HepG2 (cell line): ENCODE data around the gene OR2M7. TPM values are rescaled to one million over a fixed set of nuclear protein-coding genes. Genes with fewer than 3 reads are reported as not detected.
"Not testable (repeated sequence)": the region's sequence is repeated elsewhere in the genome, so short reads cannot be mapped to it uniquely, and the experiment has no call there.

ENCODE experiments used
- ATAC-seq: fragments of 200-7000 bp; cut with Tn5 transposase; 3 replicates; pipeline ENCODE4 v1.9.1; 2020; ENCODE audit warnings: mild to moderate bottlenecking, moderate library complexity
- BruUV-seq: library from RNA; stranded (reverse); fragments of 400-500 nt; replicated peaks from 2 replicates; lab custom pipeline; 2021; lab: Mats Ljungman, UMichigan
- CTCF ChIA-PET: fragments of 300-600 bp; formaldehyde crosslinking; extraction: SDS; loops from one replicate; lab custom pipeline; 2021; ENCODE audit warnings: low total read pairs, inconsistent platforms, low intra/inter-chr PET ratio; lab: Yijun Ruan, JAX
- POLR2A ChIA-PET: fragments of 350-600 bp; sonication (Branson Sonifier 250); formaldehyde crosslinking; loops from one replicate; lab custom pipeline; 2020; ENCODE audit warnings: antibody characterized with exemption, inconsistent platforms; lab: Yijun Ruan, JAX
- DNase-seq: peaks from one replicate; pipeline ENCODE4 v3.0.0-alpha.2; 2015; ENCODE audit warnings: low spot score
- FAIRE-seq: peaks from 3 replicates; lab custom pipeline; 2011; peaks lifted over from hg19 to GRCh38; lab: Jason Lieb, UNC
- H2AFZ ChIP-seq: one replicate; pipeline ENCODE4 v1.6.1; 2011; ENCODE audit warnings: low read length, inconsistent platforms
- H3K27ac ChIP-seq: fragments of 300-600 bp; 3 replicates; pipeline ENCODE4 v1.8.0; 2011; ENCODE audit warnings: mixed run types, mild to moderate bottlenecking, mixed read lengths, low read length, inconsistent platforms; ENCODE audit not compliant: insufficient read depth; ENCODE audit errors: extremely low read length
- H3K27me3 ChIP-seq, 2 experiments: fragments of 200-600 bp in 1 of 2; 2 replicates in 1 of 2; 3 replicates in 1 of 2; pipeline versions ENCODE4 v1.6.0 to v1.8.0; 2011; ENCODE audit warnings: low read length in 2 of 2, mild to moderate bottlenecking in 2 of 2, moderate library complexity in 2 of 2, inconsistent platforms in 1 of 2; ENCODE audit not compliant: insufficient read depth in 2 of 2, control insufficient read depth in 1 of 2
- H3K36me3 ChIP-seq, 2 experiments: fragments of 200-600 bp in 1 of 2; replicated peaks in 1 of 2; 2 replicates in 1 of 2; 3 replicates in 1 of 2; pipeline versions ENCODE4 v1.5.1 to v1.8.0; 2011; ENCODE audit warnings: low read length in 2 of 2, inconsistent platforms in 1 of 2; ENCODE audit not compliant: insufficient read depth in 2 of 2, control insufficient read depth in 1 of 2
- H3K4me1 ChIP-seq: 2 replicates; pipeline ENCODE4 v1.5.1; 2012; ENCODE audit warnings: low read length, inconsistent platforms; ENCODE audit not compliant: insufficient read depth
- H3K4me2 ChIP-seq: 2 replicates; pipeline ENCODE4 v1.6.0; 2011; ENCODE audit warnings: low read depth, low read length, inconsistent platforms
- H3K4me3 ChIP-seq, 3 experiments: fragments of 200-600 bp in 1 of 3; sonication (generic), shearing (Covaris generic) in 1 of 3; replicated peaks in 1 of 3; 2 replicates each; pipeline ENCODE4 v1.5.1; 2011 to 2016; ENCODE audit warnings: low read length in 3 of 3, inconsistent platforms in 2 of 3, low read depth in 2 of 3, mild to moderate bottlenecking in 2 of 3, control low read depth in 1 of 3, mixed read lengths in 1 of 3; ENCODE audit not compliant: insufficient read depth in 1 of 3
- H3K79me2 ChIP-seq: one replicate; pipeline ENCODE4 v1.6.1; 2011; ENCODE audit warnings: low read length, inconsistent platforms; ENCODE audit not compliant: insufficient read depth
- H3K9ac ChIP-seq: 2 replicates; pipeline ENCODE4 v1.6.0; 2011; ENCODE audit warnings: mild to moderate bottlenecking, low read depth, low read length, inconsistent platforms; ENCODE audit not compliant: insufficient read depth
- H3K9me3 ChIP-seq: 2 replicates; pipeline ENCODE4 v1.5.1; 2012; ENCODE audit warnings: mild to moderate bottlenecking, low read length
- H4K20me1 ChIP-seq: 2 replicates; pipeline ENCODE4 v1.6.0; 2011; ENCODE audit warnings: inconsistent platforms, mild to moderate bottlenecking, low read length, moderate library complexity; ENCODE audit not compliant: insufficient read depth
- ARNT2 ChIP-seq: sonication (generic); formaldehyde crosslinking; IDR thresholded peaks from 2 replicates; pipeline ENCODE4 v1.8.0; 2022; ENCODE audit warnings: mild to moderate bottlenecking, low read depth, missing genetic modification reagents, moderate library complexity
- HMG20A ChIP-seq: IDR thresholded peaks from 2 replicates; pipeline ENCODE4 v1.6.1; 2016; ENCODE audit warnings: borderline replicate concordance
- POLR2AphosphoS2 ChIP-seq: IDR thresholded peaks from 2 replicates; pipeline ENCODE4 v1.6.1; 2011; ENCODE audit warnings: low read depth, low read length, improper control_type of control experiment
- TGIF2 ChIP-seq: IDR thresholded peaks from 2 replicates; pipeline ENCODE4 v1.6.1; 2016; ENCODE audit warnings: control low read depth, missing compliant biosample characterization
- ZKSCAN1 ChIP-seq: fragments of 150-350 bp; IDR thresholded peaks from 2 replicates; pipeline ENCODE4 v1.6.1; 2014; ENCODE audit warnings: low read length
- ZNF264 ChIP-seq: sonication (generic); formaldehyde crosslinking; IDR thresholded peaks from 2 replicates; pipeline ENCODE4 v1.4.0; 2020; ENCODE audit warnings: missing genetic modification reagents
- WGBS: methylation state at CpG from one replicate; pipeline ENCODE4 v1.1.6; 2017; ENCODE audit warnings: low lambda C conversion rate; 5-methylcytosine and 5-hydroxymethylcytosine counted together
- in situ Hi-C: cut with HindIII; loops from 2 replicates; pipeline ENCODE4 v1.10.0; 2017; ENCODE audit warnings: low pct_unique_long_range_greater_than_20kb; ENCODE audit not compliant: extremely low pct_ligation_motif_present
- intact Hi-C: fragments of 100-400 bp; cut with micrococcal nuclease; formaldehyde crosslinking; loops from one replicate; pipeline ENCODE4 v1.10.0; 2022; ENCODE audit not compliant: unreplicated experiment
- polyA plus RNA-seq, 8 experiments: library from polyadenylated mRNA; depleted of rRNA in 3 of 8; stranded (reverse) in 7 of 8; unstranded in 1 of 8; fragments of >200 nt; fragmentation: Illumina TruSeq in 4 of 8; extraction: Trizol in 4 of 8; gene quantifications; 2 replicates each; pipeline versions ENCODE4 v1.2.1 to v1.2.3, GENCODE V29; 2011 to 2016; ENCODE audit warnings: low read depth in 4 of 8, missing spikeins in 1 of 8, mixed read lengths in 1 of 8; ENCODE audit not compliant: insufficient read depth in 1 of 8
- total RNA-seq, 5 experiments: library from RNA; depleted of rRNA; stranded (reverse); fragments of >200 nt; fragmentation: Illumina TruSeq; extraction: Trizol; gene quantifications; 2 replicates each; pipeline ENCODE4 v1.2.3, GENCODE V29; 2016; ENCODE audit warnings: low read depth in 1 of 5
- TF ChIP-seq, protein P1 (sequence below): sonication (generic); formaldehyde crosslinking; IDR thresholded peaks from 2 replicates; pipeline ENCODE4 v1.4.0; 2020; ENCODE audit warnings: mild to moderate bottlenecking, missing genetic modification reagents, borderline replicate concordance

Gene OR2M7
- total and polyA plus RNA-seq, 2 of the 13 experiments (the other 11 are each of a cell fraction or from before 2014, with no cell fraction given), result not detected

DNA sequence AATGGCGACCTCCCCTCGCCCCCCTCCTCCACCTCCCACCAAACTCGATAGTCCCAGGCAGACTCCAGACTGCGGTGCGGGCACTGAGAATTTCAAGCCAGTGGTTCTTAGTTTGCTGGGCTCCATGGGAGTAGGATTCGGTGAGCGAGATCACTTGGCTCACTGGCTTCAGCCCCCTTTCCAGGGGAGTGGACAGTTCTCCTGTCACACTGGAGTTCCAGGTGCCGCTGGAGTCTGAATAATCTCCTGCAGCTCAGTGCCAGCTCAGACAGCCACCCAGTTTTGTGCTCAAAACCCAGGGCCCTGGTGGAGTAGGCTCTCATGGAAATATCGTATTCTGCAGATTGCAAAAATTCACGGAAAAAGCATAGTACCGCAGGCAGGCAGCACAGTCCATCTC, 7.6 kb downstream of the OR2M7 start:
- Histone ChIP-seq H3K27ac (no peak overlapping the region), H3K9ac (no peak overlapping the region), H4K20me1 (no peaks in the 10 kb centered on the region), H2AFZ (no peak overlapping the region), H3K36me3 (no peaks in the 10 kb centered on the region), H3K27me3 (no peaks in the 10 kb centered on the region), H3K9me3 (peaks cover 85% of the 10 kb centered on the region), H3K79me2 (no peaks in the 10 kb centered on the region), H3K4me2 (no peak overlapping the region), H3K4me3 (no peak overlapping the region), H3K4me1 (no peaks in the 10 kb centered on the region)
- no peak for ATAC-seq
- POLR2A ChIA-PET, result no interaction called here
- no peak for TF ChIP-seq ARNT2 (CRISPR knock-in tag)
- no peak for FAIRE-seq
- no TSS peak for BruUV-seq
- WGBS, result 4% methylated on average over 8 of the region's 11 CpGs
- in situ Hi-C loops (no loop called here), intact Hi-C loops (no loop called here)
- CTCF ChIA-PET, result no interaction called here
- DNase-seq, result no peak

DNA sequence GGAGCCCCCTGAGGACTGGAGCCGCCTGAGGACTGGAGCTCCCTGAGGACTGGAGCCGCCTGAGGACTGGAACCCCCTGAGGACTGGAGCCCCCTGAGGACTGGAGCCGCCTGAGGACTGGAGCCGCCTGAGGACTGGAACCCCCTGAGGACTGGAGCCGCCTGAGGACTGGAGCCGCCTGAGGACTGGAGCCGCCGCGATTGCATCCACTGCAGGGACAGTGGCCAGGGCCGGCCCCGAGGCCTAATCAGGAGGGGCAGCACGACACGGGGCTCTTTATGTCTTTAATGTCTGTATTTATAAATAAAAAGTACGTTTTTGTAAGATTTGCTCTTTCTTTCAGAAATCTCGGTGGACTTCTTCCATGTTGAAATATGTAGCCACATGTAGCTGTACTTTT, 17.6 kb downstream of the OR2M7 start:
- H3K9ac ChIP-seq, H3K36me3 ChIP-seq, H3K4me1 ChIP-seq, DNase-seq, intact Hi-C loops, POLR2A ChIA-PET, FAIRE-seq, H3K27me3 ChIP-seq, ATAC-seq, CTCF ChIA-PET, H3K27ac ChIP-seq, BruUV-seq, H4K20me1 ChIP-seq, H3K4me3 ChIP-seq, H3K79me2 ChIP-seq, in situ Hi-C loops, H2AFZ ChIP-seq, H3K4me2 ChIP-seq: not testable (repeated sequence)
- 30% methylated on average over 10 of the region's 15 CpGs for WGBS
- H3K9me3 ChIP-seq, result peaks cover 46% of the 10 kb centered on the region

DNA sequence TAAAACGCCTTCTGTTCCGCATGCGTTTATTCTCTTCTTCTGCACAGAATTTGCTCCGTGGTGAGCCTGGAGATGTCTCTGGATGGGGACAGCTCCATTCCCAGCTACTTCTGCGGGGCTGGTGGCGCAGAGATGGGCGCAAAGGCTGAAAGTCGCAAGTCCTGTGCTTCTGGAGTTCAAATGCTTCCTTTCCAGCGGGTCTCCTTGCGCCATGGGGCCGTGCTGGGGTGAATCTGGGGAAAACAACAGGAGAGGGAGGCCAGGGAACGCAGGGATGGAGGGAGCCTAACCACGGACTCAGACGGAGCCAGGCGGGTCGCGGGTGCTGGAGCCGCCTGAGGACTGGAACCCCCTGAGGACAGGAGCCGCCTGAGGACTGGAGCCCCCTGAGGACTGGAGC, 18.3 kb downstream of the OR2M7 start:
- Histone ChIP-seq H3K36me3 (no peaks in the 10 kb centered on the region), H3K79me2 (no peaks in the 10 kb centered on the region), H3K4me2 (no peak overlapping the region), H3K9ac (no peak overlapping the region), H3K27ac (no peak overlapping the region), H3K9me3 (peaks cover 43% of the 10 kb centered on the region), H4K20me1 (no peaks in the 10 kb centered on the region), H3K27me3 (no peaks in the 10 kb centered on the region), H2AFZ (no peak overlapping the region), H3K4me1 (no peaks in the 10 kb centered on the region), H3K4me3 (no peak overlapping the region)
- no peak for DNase-seq
- TF ChIP-seq, protein P1, sequence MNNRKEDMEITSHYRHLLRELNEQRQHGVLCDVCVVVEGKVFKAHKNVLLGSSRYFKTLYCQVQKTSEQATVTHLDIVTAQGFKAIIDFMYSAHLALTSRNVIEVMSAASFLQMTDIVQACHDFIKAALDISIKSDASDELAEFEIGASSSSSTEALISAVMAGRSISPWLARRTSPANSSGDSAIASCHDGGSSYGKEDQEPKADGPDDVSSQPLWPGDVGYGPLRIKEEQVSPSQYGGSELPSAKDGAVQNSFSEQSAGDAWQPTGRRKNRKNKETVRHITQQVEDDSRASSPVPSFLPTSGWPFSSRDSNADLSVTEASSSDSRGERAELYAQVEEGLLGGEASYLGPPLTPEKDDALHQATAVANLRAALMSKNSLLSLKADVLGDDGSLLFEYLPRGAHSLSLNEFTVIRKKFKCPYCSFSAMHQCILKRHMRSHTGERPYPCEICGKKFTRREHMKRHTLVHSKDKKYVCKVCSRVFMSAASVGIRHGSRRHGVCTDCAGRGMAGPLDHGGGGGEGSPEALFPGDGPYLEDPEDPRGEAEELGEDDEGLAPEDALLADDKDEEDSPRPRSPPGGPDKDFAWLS, result no peak
- TF ChIP-seq TGIF2 (CRISPR knock-in tag), result no peak
- no peak for TF ChIP-seq ZKSCAN1
- TF ChIP-seq ZNF264, result no peak
- TF ChIP-seq POLR2AphosphoS2, result no peak
- TF ChIP-seq HMG20A (CRISPR knock-in tag), result no peak
- POLR2A ChIA-PET, result no interaction called here
- no TSS peak for BruUV-seq
- CTCF ChIA-PET, result no interaction called here
- FAIRE-seq, result no peak
- no peak for ATAC-seq
- in situ Hi-C loops (no loop called here), intact Hi-C loops (no loop called here)
- WGBS, result 33% methylated on average over 18 of the region's 19 CpGs
